ENCODE results near the gene CDH12. TPM values are rescaled to one million over a fixed set of nuclear protein-coding genes. Genes with fewer than 3 reads are reported as not detected.

Gene CDH12
- total RNA-seq, 1 experiment from 2014 or later: 2.3 TPM

DNA sequence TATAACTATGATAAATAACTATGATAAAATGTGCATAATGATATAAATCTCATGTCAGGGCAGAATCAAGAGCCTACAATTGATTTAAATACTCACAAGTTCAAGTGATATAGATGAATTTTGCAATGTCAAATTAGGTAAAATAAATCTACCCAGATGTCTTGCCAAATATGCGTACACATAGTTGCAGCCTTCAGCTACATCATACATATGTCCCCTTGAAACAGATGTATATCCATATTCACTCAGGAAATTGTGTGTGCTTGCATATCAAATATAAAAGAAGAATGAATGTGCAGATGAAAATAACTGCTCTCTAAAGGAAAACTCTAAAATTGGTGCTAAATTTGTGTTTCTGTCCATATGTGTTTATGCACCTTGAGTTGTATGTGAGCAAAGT is 130.7 kb downstream of the CDH12 start:
- H3K27ac Mint-ChIP-seq (ENCODE audit: unreplicated experiment): no peak overlapping the region
- no peaks in the 10 kb centered on the region for H3K4me1 Mint-ChIP-seq (ENCODE audit: low read depth, unreplicated experiment)
- no peak for DNase-seq
- CTCF ChIA-PET: no interaction called here
- peaks cover 18% of the 10 kb centered on the region for H3K9me3 Mint-ChIP-seq (ENCODE audit: low read depth, unreplicated experiment)
- H3K36me3 Mint-ChIP-seq (ENCODE audit: insufficient read depth, unreplicated experiment): no peaks in the 10 kb centered on the region
- no peaks in the 10 kb centered on the region for H3K27me3 Mint-ChIP-seq (ENCODE audit: unreplicated experiment)
- no peak overlapping the region for H3K4me3 Mint-ChIP-seq (ENCODE audit: low read depth, unreplicated experiment)
- TF ChIP-seq, protein P1, sequence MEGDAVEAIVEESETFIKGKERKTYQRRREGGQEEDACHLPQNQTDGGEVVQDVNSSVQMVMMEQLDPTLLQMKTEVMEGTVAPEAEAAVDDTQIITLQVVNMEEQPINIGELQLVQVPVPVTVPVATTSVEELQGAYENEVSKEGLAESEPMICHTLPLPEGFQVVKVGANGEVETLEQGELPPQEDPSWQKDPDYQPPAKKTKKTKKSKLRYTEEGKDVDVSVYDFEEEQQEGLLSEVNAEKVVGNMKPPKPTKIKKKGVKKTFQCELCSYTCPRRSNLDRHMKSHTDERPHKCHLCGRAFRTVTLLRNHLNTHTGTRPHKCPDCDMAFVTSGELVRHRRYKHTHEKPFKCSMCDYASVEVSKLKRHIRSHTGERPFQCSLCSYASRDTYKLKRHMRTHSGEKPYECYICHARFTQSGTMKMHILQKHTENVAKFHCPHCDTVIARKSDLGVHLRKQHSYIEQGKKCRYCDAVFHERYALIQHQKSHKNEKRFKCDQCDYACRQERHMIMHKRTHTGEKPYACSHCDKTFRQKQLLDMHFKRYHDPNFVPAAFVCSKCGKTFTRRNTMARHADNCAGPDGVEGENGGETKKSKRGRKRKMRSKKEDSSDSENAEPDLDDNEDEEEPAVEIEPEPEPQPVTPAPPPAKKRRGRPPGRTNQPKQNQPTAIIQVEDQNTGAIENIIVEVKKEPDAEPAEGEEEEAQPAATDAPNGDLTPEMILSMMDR (IDR thresholded peaks at IDR 0.05; ENCODE audit: unreplicated experiment): no peak
- intact Hi-C loops (cut with micrococcal nuclease; ENCODE audit: unreplicated experiment): no loop called here
- no TSS peak for BruUV-seq (replicated peaks)

DNA sequence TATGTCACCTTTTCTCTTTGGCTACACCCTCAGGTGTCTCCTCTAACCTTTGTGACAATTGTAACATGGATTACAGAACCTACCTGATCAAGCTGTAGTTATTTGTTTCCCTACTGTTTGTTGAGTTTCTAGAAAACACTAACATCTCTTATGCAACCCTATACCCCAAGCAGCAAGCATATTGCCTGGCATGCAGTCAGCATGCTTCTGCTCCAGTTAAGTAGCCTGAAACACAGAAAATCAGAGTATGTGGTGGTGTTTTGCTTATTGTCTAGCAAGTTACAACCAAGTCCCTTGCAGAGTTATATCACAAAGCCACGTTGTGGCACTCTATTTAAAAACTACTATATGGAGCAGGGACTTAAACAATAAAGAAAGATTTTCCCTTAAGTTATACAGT is 131.1 kb downstream of the CDH12 start:
- Mint-ChIP-seq H3K36me3 (ENCODE audit: insufficient read depth, unreplicated experiment) (no peaks in the 10 kb centered on the region), H3K4me1 (ENCODE audit: low read depth, unreplicated experiment) (no peaks in the 10 kb centered on the region), H3K4me3 (ENCODE audit: low read depth, unreplicated experiment) (no peak overlapping the region), H3K27me3 (ENCODE audit: unreplicated experiment) (no peaks in the 10 kb centered on the region), H3K9me3 (ENCODE audit: low read depth, unreplicated experiment) (peaks cover 20% of the 10 kb centered on the region), H3K27ac (ENCODE audit: unreplicated experiment) (no peak overlapping the region)
- CTCF ChIA-PET: no interaction called here
- no TSS peak for BruUV-seq (replicated peaks)
- intact Hi-C loops (cut with micrococcal nuclease; ENCODE audit: unreplicated experiment): no loop called here
- no peak for DNase-seq
- TF ChIP-seq, protein P1 (IDR thresholded peaks at IDR 0.05; ENCODE audit: unreplicated experiment): no peak

DNA sequence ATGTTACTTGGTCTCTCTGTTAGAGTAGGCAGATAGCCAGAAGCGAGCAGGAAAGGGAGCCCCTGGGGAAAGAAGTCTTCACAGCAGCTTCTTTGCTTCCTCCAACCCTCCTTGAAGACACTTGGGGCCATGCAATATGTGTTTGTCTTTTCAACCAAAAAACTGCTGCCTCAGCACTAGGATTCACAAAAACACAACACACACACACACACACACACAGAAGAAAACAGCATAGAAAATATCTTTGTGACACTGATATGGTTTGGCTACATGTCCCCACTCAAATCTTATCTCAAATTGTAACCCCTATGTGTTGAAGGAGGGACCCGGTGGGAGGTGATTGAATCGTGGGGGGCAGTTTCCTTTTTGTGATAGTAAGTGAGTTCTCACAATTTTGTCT is 133.3 kb downstream of the CDH12 start:
- BruUV-seq (replicated peaks): no TSS peak
- Mint-ChIP-seq H3K4me3 (ENCODE audit: low read depth, unreplicated experiment) (no peak overlapping the region), H3K9me3 (ENCODE audit: low read depth, unreplicated experiment) (peaks cover 17% of the 10 kb centered on the region), H3K27ac (ENCODE audit: unreplicated experiment) (no peak overlapping the region), H3K27me3 (ENCODE audit: unreplicated experiment) (no peaks in the 10 kb centered on the region), H3K4me1 (ENCODE audit: low read depth, unreplicated experiment) (no peaks in the 10 kb centered on the region), H3K36me3 (ENCODE audit: insufficient read depth, unreplicated experiment) (no peaks in the 10 kb centered on the region)
- CTCF ChIA-PET: no interaction called here
- TF ChIP-seq, protein P1 (IDR thresholded peaks at IDR 0.05; ENCODE audit: unreplicated experiment): no peak
- intact Hi-C loops (cut with micrococcal nuclease; ENCODE audit: unreplicated experiment): no loop called here
- no peak for DNase-seq

DNA sequence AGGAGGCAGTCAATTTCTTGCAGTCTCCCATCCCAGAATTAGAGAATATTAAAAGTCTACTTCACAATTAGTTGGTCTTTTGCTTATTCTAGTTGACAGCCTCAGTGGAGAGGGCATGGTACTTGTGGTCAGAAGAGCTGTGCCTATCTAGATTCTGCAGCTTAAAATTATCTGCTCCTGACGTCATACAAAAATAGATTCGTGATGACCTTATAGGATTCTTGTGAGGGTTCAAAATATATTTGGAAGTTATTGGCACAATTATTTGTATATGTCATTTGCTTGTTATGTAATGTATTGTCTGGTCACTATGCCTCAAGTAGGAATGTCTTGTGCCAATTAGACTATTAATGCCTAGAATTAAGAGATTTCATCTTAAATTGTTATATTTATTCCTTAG is 142.5 kb downstream of the CDH12 start:
- BruUV-seq (replicated peaks): no TSS peak
- TF ChIP-seq, protein P1 (IDR thresholded peaks at IDR 0.05; ENCODE audit: unreplicated experiment): no peak
- DNase-seq: no peak
- Mint-ChIP-seq H3K27ac (ENCODE audit: unreplicated experiment) (no peak overlapping the region), H3K4me1 (ENCODE audit: low read depth, unreplicated experiment) (no peaks in the 10 kb centered on the region), H3K36me3 (ENCODE audit: insufficient read depth, unreplicated experiment) (no peaks in the 10 kb centered on the region), H3K9me3 (ENCODE audit: low read depth, unreplicated experiment) (peaks cover 6% of the 10 kb centered on the region), H3K4me3 (ENCODE audit: low read depth, unreplicated experiment) (no peak overlapping the region), H3K27me3 (ENCODE audit: unreplicated experiment) (no peaks in the 10 kb centered on the region)
- CTCF ChIA-PET: no interaction called here
- intact Hi-C loops (cut with micrococcal nuclease; ENCODE audit: unreplicated experiment): no loop called here

DNA sequence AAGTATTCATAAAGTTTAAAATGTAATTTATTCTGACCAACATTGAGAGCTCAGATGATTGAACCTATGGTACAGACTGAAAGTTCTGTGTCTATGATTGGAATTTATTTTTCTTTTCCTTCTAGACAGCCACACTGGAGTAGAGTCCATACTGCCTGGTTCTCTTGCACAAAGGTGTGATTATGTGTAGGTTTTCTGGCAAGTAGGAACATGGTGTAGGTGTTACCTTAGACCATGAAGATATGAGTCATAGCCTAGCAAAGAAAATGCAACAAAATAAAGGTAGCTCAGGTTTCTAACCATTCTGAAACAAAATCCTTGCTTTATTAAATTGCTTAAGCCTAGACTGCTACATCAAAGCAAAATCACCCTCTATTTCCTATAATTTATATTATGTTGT is 143.4 kb downstream of the CDH12 start:
- TF ChIP-seq, protein P1 (IDR thresholded peaks at IDR 0.05; ENCODE audit: unreplicated experiment): no peak
- H3K27ac Mint-ChIP-seq (ENCODE audit: unreplicated experiment): no peak overlapping the region
- H3K9me3 Mint-ChIP-seq (ENCODE audit: low read depth, unreplicated experiment): peaks cover 6% of the 10 kb centered on the region
- intact Hi-C loops (cut with micrococcal nuclease; ENCODE audit: unreplicated experiment): no loop called here
- H3K27me3 Mint-ChIP-seq (ENCODE audit: unreplicated experiment): no peaks in the 10 kb centered on the region
- CTCF ChIA-PET: no interaction called here
- H3K4me1 Mint-ChIP-seq (ENCODE audit: low read depth, unreplicated experiment): no peaks in the 10 kb centered on the region
- no peak for DNase-seq
- no TSS peak for BruUV-seq (replicated peaks)
- H3K36me3 Mint-ChIP-seq (ENCODE audit: insufficient read depth, unreplicated experiment): no peaks in the 10 kb centered on the region
- no peak overlapping the region for H3K4me3 Mint-ChIP-seq (ENCODE audit: low read depth, unreplicated experiment)
